Measurements from ENCODE around the gene DPP3.
A peak's percentile ranks its signal among the peaks of the same experiment; 100 is the strongest.

DPP3 gene

GRCh38 chr11:66484806-66485380, 4.7 kb downstream of the DPP3 start:
- DNase-seq, result no peak

- DNase-seq, result no peak
These were observed 8.7 kb downstream of the DPP3 start for GRCh38 chr11:66488957-66489356.

DNA sequence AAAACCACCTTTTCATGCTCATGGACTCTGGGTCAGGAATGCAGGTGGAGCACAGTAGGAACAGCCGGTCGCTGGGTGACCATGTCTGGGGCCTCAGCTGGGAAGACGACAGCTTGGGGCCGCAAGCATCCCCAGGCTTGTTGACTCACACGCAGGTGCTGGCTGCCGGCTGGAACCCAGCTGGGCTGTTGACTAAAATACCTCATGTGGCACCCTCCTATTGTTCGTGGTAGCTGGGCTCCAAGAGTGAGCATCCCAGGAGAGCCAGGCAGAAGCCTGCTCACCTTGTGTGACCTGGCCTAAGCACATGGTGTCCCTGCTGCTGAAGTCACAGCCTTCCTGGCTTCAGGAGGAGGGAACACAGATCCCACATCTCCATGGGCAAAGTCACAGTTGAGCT, 9.4 kb downstream of the DPP3 start:
- DNase-seq, result no peak

DNA sequence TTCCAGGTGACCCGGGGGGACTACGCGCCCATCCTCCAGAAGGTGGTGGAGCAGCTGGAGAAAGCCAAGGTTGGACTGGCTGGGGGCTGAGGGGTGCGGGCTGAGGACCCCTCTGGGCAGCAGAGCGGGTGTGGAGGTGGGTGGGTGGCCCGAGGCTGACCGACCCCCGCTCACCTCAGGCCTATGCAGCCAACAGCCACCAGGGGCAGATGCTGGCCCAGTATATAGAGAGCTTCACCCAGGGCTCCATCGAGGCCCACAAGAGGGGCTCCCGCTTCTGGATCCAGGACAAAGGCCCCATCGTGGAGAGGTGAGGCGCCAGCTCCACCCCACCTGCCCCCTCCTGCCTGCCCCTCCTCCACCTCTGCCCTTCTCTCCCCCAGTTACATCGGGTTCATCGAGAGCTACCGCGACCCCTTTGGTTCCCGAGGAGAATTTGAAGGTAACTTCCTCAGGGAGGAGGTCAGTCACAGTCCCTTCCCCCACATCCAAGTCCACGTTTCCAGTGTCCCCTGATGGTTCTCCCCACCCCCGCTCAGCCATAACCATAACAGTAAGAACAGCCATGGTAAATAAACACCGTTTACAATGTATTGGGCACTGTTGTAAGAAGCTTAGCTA, 11.2 kb downstream of the DPP3 start:
- DNase-seq, result peak; percentile 65

GRCh38 chr11:66492161-66492865, 12.1 kb downstream of the DPP3 start:
- no peak for DNase-seq

DNA sequence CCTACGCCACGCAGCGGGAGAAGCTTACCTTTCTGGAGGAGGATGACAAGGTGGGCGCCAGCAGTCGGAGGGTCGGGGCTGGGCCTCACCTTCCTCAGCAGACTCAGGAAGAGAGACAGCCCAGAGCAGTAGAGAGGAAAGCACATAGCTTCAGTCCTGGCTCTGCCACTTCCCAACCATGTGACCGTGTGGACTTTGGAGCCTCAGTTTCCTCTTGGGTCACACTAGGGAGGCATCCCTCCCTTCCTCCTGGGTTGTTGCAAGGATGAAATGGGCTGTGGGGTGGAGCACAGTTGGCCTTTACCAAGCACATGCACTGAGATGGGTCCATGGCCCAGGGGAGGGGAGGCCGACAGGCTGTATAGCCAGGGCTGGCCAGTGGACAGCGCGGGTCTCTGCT, 12.9 kb downstream of the DPP3 start:
- no peak for DNase-seq

GRCh38 chr11:66494458-66494857, 14.2 kb downstream of the DPP3 start:
- no peak for DNase-seq

DNA sequence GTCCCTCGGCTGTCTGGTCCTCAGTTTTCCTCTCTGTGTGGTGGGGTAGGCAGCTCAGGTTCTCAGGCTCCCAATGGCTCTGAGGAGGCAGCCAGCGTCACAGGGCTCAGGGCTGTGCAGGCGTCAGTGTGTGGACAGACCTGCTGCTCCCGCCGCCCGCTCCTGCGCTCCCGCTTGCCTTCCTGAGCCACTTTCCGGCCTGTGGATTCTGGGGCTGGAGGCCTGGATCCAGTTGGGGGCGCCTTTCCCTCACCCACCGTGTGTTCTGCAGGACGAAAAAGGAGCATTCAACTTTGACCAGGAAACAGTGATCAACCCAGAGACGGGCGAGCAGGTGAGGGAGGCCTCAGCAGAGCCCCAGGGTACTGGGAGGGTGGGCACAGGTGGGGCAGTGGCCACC, 14.7 kb downstream of the DPP3 start:
- DNase-seq, result no peak

GRCh38 chr11:66495401-66495854, 15.2 kb downstream of the DPP3 start:
- no peak for DNase-seq

DNA sequence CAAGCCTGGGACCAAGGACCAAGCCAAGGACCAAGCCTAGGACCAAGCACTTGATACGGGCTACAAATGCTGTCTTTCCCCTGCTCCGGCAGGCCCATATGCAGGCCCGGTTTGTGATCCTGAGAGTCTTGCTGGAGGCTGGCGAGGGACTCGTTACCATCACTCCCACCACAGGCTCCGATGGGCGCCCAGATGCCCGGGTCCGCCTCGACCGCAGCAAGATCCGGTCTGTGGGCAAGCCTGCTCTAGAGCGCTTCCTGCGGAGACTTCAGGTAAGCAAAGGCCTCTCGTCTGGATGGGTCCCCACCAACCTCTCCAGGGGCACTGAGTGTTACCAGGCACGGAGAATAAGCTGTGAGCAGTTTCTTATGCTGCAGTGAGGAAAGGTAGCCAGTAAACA, 17.0 kb downstream of the DPP3 start:
- DNase-seq, result no peak

DNA sequence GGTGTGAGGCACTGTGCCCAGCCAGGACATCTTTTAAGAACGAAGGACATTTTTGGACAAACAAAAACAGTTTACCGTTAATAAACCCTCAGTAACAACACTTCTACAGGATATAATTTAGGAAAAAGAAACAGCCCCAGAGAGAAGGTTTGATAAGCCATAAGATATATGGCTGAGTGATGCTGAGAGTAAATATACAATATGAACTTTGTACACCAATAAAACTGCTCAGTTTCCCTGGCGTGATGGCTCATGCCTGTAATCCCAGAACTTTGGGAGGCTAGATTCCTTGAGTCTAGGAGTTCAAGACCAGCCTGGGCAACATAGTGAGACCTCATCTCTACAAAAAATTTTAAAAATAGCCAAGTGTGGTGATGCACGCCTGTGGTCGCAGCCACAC, 18.3 kb downstream of the DPP3 start:
- DNase-seq, result no peak

GRCh38 chr11:66505276-66505816, 25.1 kb downstream of the DPP3 start:
- DNase-seq, result no peak

- DNase-seq, result no peak
These were observed 28.9 kb downstream of the DPP3 start for GRCh38 chr11:66509131-66509561.

GRCh38 chr11:66510271-66510989, 30.2 kb downstream of the DPP3 start, which contains the start of gene BBS1:
TSS of gene BBS1 (plus strand) at chr11:66510635. CDS start at chr11:66510660, 25 bp downstream.
- DNase-seq, result peak; percentile 93

- DNase-seq, result no peak
These were observed 30.7 kb downstream of the DPP3 start for GRCh38 chr11:66510990-66511339.

DNA sequence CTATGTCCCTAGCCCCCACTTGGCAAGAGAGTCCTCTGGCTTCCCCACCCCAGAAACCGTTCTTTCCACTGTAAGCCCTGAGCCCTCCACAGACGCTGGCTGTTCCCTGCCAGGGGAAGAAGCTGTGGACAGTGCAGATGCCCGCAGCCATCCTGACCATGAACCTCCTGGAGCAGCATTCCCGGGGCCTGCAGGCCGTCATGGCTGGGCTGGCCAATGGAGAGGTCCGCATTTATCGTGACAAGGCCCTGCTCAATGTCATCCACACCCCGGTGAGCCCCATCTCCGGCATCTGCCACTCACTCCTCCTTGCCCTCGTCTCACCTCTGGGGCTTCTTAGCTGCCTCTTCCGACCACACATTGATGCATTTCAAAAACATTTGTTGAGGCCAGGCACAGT, 43.4 kb downstream of the DPP3 start:
- no peak for DNase-seq

DNA sequence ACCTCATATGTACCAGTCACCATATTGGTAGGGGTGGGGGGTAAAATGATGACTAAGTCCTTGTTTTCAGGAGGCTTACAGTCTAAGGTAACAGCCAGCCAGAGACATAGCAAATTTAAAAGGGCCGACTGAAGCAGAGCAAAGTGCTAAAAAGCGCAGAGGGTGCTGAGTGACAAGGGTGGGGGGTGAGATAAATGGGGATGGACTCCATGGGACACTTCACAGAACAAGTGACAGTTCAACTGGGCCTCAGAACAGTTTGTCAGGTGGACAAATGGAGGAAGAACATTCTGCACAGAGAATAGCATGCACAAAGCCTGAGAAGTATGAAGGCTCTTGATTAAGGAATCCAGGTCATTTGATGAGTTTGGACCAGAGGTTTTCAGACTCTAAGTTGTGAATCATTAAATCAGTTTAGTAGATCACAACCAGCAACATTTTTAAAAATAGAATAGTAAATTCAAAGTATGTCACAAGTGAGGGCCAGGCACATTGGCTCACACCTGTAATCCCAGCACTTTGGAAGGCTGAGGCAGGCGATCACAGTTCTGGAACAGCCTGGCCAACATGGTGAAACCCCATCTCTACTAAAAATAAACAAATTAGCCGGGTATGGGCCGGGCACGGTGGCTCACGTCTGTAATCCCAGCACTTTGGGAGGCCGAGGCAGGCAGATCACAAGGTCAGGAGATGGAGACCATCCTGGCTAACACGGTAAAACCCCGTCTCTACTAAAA, 44.2 kb downstream of the DPP3 start:
- no peak for DNase-seq

DNA sequence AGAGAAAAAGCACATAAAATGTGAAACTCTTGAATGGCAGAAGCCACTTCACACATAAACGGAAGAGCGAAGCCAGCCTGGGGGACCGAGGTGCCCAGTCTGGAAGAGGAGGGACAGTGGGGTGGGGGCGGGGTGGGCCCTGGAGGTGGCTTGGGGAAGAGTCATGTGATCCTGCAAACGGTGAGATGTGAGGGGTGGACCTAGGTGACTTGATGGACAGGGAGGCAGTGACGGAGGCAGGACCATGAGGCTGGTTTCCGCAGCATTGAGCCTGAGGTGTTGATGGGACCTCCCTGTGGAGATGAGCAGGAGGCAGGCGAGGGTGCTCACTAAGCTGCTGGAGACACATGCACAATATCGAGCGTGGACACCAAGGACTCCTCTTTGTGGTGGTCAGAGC, 48.8 kb downstream of the DPP3 start:
- no peak for DNase-seq

- DNase-seq, result no peak
These were observed 49.4 kb downstream of the DPP3 start for GRCh38 chr11:66529655-66530054.

DNA sequence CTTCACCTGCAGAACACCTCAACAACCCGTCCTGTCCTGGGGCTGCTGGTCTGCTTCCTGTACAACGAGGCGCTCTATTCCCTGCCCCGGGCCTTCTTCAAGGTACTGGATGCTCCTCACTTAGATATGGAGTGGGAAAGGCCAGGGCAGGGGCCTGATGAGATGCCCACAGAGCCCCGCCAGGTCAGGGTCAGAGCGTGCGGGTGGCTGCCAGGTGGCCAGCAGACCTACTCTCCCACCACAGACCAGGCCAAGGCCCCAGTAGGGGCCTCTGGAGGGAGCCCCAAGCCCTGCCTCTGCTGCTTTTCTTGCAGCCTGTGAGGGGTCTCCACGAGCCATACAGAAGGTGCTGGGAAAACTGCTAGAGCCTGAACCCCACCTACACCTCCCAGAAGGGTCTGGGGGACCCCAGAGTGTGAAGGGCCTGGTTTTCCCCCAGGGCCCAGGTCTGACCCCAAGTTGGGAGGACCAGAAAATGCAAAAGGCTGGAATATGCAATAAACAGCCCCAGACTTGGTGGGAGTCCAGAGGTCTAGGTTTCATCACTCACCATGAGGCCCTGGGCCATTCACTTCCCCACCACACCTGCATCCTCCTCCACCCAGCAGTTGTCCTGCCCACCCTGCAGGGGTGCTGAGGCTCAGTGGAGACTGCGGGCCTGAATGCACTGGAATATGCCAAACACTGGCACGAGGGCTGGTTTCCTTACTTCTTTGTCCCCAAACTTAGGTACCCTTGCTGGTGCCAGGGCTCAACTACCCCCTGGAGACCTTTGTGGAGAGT, 50.9 kb downstream of the DPP3 start:
- DNase-seq, result no peak

GRCh38 chr11:66531841-66532240, 51.6 kb downstream of the DPP3 start:
- DNase-seq, result no peak

DNA sequence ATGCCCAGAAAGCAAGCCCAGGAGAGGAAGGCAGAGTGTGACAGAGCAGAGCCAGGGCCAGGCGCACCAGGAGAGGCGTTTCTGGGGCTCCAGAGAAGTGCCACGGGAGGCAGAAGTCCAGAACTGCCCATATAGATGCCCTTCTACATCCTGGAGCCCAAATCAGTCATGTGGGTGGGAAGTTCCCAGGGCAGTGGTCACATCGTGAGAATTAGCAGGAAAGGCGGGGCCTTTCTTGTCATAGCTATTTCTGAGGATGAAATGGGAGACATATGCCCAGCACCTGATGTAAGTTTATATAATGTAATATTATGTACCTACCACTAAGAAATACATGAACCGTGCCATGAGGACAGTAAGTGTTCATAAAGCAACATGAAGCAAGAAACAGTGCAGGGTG, 52.5 kb downstream of the DPP3 start:
- DNase-seq, result no peak
